ENCODE data around the gene PEX14.

DNA sequence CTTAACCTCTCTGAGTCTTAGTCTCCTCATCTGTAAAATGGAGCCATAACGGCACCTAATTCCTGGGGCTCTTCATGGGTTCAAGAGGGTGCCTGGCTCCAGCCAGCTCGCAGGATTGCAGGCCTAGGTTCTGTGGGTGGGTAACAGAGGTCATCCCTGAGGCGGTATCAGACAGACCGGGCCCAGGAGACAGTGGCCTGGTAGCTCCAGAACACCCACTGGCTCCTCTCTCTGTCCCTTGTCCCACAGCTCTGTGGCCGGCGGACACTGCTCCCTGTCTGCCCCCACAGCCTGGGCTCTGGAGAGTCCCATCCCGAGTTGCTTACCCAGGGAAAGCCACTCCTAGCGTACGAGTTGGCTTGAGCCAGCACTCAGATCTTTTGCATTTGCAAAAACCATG lies 150.3 kb downstream of the PEX14 start:
- TF ChIP-seq POLR2A (IDR thresholded peaks at IDR 0.05) (no peak), CTCF (IDR thresholded peaks at IDR 0.05) (no peak)
